Mucosa of gallbladder (tissue), 1 donor: Measurements from ENCODE around the gene SPOCD1. TPM values are rescaled to one million over a fixed set of nuclear protein-coding genes. Genes with fewer than 3 reads are reported as not detected.
"Not testable (repeated sequence)": the region's sequence is repeated elsewhere in the genome, so short reads cannot be mapped to it uniquely, and the experiment has no call there.

ENCODE experiments used
- DNase-seq: peaks from one replicate; pipeline ENCODE4 v3.0.0-alpha.2; 2020; ENCODE audit warnings: low spot score
- total RNA-seq: library from RNA; stranded (reverse); gene quantifications from one replicate; pipeline ENCODE4 v1.2.1, GENCODE V29; 2021
- donor health status: DM: no; HTN: no; CAD: no.

The SPOCD1 gene
- total RNA-seq, 1 donor from 2014 or later: 1.8 TPM

- DNase-seq: no peak
These were observed 14.2 kb upstream of the SPOCD1 start for GRCh38 chr1:31830065-31830464.

DNA sequence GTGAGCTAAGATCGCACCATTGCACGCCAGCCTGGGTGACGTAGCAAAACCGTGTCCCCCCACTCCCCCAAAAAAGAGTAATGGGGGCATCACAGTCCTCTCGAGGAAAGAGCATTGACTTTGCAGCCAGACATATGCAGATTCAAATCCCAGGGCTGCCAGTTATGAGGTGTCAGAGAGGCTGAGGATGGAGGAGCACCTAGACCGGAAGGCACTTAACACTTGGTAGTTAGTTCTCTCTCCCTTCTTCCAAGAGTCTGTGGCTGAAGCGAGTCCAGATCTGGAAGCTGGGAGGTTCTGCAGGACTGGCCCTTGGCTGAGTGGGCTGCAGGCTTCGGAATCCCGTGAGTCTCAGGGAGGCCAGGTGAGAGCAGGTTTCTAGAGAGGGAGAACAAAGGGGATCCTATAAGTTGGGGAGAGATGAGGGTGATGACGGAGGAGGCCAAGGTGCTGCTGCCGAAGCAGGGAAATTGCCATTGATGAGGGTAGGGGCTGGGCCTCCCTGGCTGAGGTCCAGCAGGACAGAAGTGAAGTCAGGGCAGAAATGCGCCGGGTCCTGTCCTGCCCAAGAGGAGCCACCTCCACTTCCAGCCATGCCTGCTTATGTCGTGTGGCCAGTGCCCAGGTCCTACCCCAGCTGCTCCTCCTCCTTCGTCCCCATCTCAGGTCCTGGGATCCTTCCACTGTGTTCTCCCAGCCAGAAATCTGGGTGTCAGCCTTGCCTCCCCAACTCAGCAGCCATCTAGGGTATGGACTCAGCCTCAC is 13.3 kb upstream of the SPOCD1 start:
- no peak for DNase-seq

DNA sequence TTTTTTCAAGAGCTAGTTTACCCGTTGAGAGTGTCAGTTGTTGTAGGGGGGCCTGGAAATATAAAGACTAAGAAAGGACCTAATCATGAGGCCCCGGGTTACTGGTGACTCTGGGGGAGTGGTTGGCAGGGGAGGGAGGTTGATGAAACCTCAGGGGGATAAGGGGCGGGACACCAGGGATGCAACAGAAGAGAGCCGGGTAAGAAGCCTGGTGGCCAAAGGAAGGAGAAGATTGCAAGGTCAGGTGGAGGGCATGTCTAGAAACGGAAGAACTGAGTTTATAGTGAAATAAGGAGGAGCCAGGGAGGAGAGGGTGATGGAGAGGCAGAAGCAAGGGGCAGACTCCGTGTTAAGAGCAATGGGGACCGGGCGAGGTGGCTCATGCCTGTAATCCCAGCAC is 12.5 kb upstream of the SPOCD1 start:
- DNase-seq: no peak

DNA sequence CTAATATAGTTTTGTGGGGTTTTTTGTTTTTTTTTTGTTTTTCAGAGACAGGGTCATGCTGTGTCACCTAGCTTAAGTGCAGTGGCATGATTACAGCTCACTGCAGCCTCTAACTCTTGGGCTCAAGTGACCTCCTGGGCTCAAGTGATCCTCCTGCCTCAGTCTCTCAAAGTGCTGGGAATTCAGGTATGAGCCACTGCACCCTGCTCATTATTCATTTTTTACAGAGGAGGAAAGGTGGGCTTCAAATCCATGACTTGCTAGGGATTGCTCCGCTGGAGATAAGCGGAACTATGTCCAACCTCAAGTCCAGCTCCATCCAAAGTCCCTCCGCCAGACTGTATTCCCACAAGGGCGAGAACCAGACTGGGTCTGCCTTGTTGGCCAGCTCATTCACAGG is 8.0 kb upstream of the SPOCD1 start:
- no peak for DNase-seq

DNA sequence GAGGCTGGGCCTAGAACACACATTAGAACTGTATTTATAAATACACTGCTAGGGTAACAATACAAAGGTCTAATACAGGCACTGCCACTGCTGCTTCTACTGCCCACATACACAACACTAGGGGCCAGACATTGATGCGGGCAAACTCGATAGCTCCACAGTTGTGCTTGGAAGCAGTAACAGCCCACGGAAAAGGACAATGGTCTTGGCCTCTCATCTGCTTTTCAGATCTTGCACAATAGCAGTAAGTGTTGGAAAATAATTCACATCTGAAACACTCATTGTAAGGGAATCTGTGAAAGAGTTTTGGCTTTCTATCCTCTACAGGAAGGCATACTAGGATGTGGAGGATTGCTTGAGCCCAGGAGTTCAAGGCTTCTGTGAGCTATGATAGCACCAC is 6.9 kb upstream of the SPOCD1 start:
- DNase-seq: no peak

DNA sequence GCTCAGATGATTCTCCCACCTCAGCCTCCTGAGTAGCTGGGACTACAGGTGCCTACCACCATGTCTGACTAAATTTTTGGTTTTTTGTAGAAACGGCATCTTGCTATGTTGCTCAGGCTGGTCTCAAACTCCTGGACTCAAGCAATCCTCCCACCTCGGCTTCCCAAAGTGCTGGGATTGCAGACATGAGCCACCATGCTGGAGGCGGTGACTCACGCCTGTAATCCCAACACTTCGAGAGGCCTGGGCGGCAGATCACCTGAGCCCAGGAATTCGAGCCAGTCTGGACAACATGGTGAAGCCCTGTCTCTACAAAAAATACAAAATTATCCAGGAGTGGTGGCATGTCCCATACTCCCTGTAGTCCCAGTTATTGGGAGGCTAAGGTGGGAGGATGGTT is 4.4 kb upstream of the SPOCD1 start:
- DNase-seq: not testable (repeated sequence)

- no peak for DNase-seq
These were observed 2.4 kb upstream of the SPOCD1 start for GRCh38 chr1:31818206-31818605.

DNA sequence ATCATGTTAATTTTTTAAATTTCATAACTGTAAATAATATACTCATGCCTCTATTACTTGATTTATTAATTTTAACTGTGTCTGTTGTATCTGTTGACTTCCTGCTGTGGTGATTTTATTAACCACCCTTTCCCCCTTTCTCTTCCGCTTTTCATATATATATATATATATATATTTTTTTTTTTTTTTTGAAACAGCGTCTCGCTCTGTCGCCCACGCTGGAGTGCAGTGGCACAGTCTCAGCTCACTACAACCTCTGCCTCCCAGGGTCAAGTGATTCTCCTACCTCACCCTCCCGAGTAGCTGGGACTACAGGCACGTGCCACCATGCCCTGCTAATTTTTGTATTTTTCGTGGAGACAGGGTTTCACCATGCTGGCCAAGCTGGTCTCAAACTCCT is 1.1 kb upstream of the SPOCD1 start:
- not testable (repeated sequence) for DNase-seq

DNA sequence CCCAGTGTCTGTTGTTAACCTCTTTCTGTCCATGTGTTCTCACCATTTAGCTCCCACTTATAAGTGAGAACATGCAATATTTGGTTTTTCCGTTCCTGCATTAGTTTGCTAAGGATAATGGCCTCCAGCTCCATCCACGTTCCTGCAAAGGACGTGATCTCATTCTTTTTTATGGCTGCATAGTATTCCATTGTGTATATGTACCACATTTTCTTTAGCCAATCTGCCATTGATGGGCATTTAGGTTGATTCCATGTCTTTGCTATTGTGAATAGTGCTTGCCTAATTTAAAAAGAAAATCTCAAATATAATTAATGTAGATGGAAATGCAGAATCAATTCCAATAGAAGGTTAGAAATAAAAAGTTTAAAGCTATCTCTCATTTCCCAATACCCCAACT is 679 bp upstream of the SPOCD1 start:
- not testable (repeated sequence) for DNase-seq

DNA sequence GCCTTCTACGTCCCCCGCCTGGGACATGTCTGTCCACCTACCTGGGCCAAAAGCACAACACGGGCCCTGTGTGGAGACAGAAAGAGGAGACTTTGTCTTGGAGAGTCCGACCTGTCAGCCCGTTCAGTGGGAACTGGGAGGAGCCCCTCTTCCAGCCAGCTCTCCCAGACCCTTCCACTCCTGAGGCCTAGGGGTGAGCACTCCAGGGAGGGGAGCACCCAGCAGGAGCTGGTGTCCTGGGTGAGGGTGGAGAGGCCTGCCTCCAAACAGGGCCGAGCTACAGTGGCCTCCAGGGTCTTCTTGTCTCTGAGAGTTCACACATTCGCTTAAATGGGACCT is 546 bp downstream of the SPOCD1 start:
- DNase-seq: no peak

DNA sequence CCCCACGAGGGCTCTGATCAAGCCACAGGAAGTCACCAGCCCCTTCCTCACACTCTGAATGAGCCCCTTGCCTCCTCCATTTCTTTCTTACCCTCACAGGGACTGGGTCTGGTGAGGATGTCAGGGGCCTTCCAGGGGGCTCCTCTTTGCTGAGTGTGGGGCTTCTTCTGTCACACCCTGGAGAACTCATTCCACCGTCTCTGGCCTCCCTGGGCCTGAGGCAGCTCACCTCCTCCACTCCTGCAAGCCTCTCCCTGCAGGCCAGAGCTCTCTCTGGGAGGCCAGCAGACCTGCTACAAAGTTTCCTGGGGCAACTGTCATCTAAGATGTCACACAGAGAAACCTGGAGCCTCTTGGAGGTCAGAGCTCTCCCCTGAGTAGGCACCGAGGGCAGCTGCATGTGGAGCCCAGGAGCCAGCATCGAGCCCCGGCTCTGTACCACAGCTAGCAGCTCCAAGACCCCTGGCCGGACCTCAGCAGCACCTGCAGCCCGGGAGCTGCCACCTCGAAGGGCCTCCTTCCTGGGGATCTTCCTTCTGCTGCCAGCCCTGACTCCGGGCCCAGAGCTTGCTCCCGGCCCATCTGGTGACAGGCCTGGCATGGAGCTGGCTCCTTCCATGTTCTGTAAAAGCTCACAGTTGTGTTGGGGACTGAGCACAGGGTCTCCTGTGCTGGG is 1.1 kb downstream of the SPOCD1 start:
- no peak for DNase-seq

GRCh38 chr1:31814041-31814511 is 1.7 kb downstream of the SPOCD1 start:
- DNase-seq: no peak

GRCh38 chr1:31812158-31812829 is 3.5 kb downstream of the SPOCD1 start:
- no peak for DNase-seq

GRCh38 chr1:31811605-31812004 is 4.2 kb downstream of the SPOCD1 start:
- DNase-seq: no peak

DNA sequence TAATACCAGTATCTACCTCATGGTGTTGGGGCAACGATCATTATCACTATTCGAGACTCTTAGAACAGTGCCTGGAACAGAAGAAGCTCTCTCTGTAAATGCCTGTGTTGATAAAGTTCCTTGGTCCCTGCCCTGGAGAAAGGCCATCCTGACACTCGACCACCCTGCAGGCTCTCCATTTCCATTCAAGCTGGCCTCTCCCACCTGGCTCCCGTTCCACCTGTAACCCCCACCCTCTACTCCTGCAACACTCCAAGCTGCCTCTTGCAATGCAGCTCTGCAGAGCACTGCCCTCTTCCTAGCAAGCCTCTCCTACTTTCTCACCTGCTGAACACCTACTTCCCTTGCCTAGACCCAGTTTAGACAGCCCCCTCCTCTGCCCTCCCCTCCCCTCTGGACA is 6.1 kb downstream of the SPOCD1 start:
- no peak for DNase-seq

DNA sequence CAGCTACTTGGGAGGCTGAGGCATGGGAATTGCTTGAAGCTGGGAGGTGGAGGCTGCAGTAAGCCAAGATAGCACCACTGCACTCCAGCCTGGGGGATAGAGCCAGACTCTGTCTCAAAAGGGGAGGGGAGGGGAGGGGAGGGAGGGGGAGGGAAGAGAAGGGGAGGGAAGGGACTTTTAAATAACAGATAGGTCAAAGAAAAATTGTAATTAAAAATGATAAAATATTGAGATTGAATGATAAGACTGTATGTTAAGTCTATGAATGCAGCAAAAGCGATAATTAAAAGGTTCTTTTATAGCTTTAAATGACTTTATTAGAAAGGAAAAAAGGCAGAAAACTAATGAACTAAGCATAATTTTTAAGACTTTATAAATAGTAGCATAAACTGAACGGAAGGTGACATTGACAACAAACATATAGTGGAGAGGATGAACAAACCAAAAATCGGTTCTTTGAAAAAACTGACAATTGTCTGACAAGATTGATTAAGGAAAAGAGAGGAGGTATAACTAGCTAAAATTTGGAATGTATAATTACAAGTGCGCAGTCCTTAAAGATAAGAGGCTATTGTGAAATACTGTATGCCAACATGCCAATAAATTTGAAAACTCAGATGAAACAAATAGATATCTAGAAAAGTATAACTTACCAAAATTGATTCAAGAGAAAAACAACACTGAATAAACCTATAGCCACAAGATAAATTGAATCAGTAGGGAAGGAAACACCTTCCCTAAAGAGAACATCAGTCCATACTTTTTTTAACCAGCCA is 8.4 kb downstream of the SPOCD1 start:
- DNase-seq: no peak

- no peak for DNase-seq
These were observed 10.5 kb downstream of the SPOCD1 start for GRCh38 chr1:31805318-31805717.

DNA sequence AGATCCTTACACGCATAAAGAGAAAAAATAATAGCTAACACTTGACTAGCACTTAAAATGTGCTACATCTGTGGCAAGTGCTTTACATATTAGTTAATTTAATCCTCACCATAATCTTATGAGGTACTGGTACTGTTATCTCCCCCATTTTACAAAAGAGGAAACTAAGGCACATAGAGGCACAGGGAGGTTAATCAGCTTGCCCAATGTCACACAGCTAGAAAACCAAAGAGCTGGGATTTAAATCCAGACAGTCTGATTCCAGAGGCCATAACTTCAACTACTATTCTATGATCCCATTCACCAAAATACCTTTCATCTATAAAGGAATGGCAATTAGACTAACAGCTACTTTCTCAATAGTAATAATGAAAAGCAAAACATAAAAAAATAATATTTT is 11.7 kb downstream of the SPOCD1 start:
- no peak for DNase-seq

- no peak for DNase-seq
These were observed 12.2 kb downstream of the SPOCD1 start for GRCh38 chr1:31803610-31804009.

GRCh38 chr1:31802190-31803150 is 13.4 kb downstream of the SPOCD1 start:
- DNase-seq: no peak

GRCh38 chr1:31801458-31801857 is 14.4 kb downstream of the SPOCD1 start:
- DNase-seq: no peak
